ENCODE measurements around the gene ATG2B.

GRCh38 chr14:96349286-96350075 lies 13.7 kb downstream of the ATG2B start:
- TF ChIP-seq MCM7 (IDR thresholded peaks at IDR 0.05) (no peak), ZNF354B (CRISPR knock-in tag; IDR thresholded peaks at IDR 0.05) (no peak), ELF1 (tag; IDR thresholded peaks at IDR 0.05) (no peak), CHD2 (IDR thresholded peaks at IDR 0.05; ENCODE audit: low read depth, low read length) (no peak), NR1H2 (CRISPR knock-in tag; IDR thresholded peaks at IDR 0.05) (no peak), ZBTB1 (CRISPR knock-in tag; IDR thresholded peaks at IDR 0.05; ENCODE audit: borderline replicate concordance, low read depth) (no peak), POLR2AphosphoS5 (IDR thresholded peaks at IDR 0.05; ENCODE audit: control insufficient read depth, insufficient read depth, low read depth, low read length) (no peak)
